HG03196 (cell line): ENCODE data around the gene OR5P2.
"Not testable (repeated sequence)": the region's sequence is repeated elsewhere in the genome, so short reads cannot be mapped to it uniquely, and the experiment has no call there.

Experiments used
- ATAC-seq: cut with Tn5 transposase; IDR thresholded peaks from one replicate; pipeline ENCODE4 v1.9.1; 2021; ENCODE audit not compliant: unreplicated experiment

OR5P2 gene

GRCh38 chr11:7796842-7797241, at the start of gene OR5P2:
Gene OR5P2, minus strand, starts transcription at chr11:7796942. Its CDS starts 0 bp downstream, at chr11:7796942.
- ATAC-seq = no peak

- no peak for ATAC-seq
These were observed 49.3 kb upstream of the OR5P2 start for GRCh38 chr11:7846003-7846402.

- ATAC-seq = no peak
These were observed 48.2 kb upstream of the OR5P2 start for GRCh38 chr11:7844986-7845385.

- no peak for ATAC-seq
These were observed 47.8 kb upstream of the OR5P2 start for GRCh38 chr11:7844521-7844920.

- ATAC-seq = no peak
These were observed 43.8 kb upstream of the OR5P2 start for GRCh38 chr11:7840578-7840977.

- no peak for ATAC-seq
These were observed 36.8 kb upstream of the OR5P2 start for GRCh38 chr11:7833527-7833926.

- no peak for ATAC-seq
These were observed 34.0 kb upstream of the OR5P2 start, which contains the start of gene OR5P3 for GRCh38 chr11:7830740-7831139. Gene OR5P3, minus strand, starts transcription at chr11:7830840.

- no peak for ATAC-seq
These were observed 29.6 kb upstream of the OR5P2 start for GRCh38 chr11:7826324-7826723.

GRCh38 chr11:7820417-7820816, 23.7 kb upstream of the OR5P2 start:
- ATAC-seq = not testable (repeated sequence)

- ATAC-seq = not testable (repeated sequence)
These were observed 18.2 kb upstream of the OR5P2 start for GRCh38 chr11:7814897-7815296.

GRCh38 chr11:7810301-7810700, 13.6 kb upstream of the OR5P2 start:
- not testable (repeated sequence) for ATAC-seq

- no peak for ATAC-seq
These were observed 3.5 kb downstream of the OR5P2 start for GRCh38 chr11:7793233-7793632.

GRCh38 chr11:7787239-7787638, 9.5 kb downstream of the OR5P2 start:
- peak; percentile 98 for ATAC-seq

GRCh38 chr11:7775689-7776088, 21.1 kb downstream of the OR5P2 start:
- ATAC-seq = no peak

- not testable (repeated sequence) for ATAC-seq
These were observed 32.4 kb downstream of the OR5P2 start for GRCh38 chr11:7764301-7764700.

GRCh38 chr11:7759010-7759409, 37.7 kb downstream of the OR5P2 start:
- ATAC-seq = no peak

GRCh38 chr11:7749456-7749855, 47.3 kb downstream of the OR5P2 start:
- no peak for ATAC-seq
